Measurements from ENCODE around the gene RCOR2. TPM values are rescaled to one million over a fixed set of nuclear protein-coding genes. Genes with fewer than 3 reads are reported as not detected.

Gene RCOR2
- total and polyA plus RNA-seq, 2 of the 13 experiments (the other 11 are each of a cell fraction or from before 2014, with no cell fraction given), result 8.3 to 8.5 TPM

DNA sequence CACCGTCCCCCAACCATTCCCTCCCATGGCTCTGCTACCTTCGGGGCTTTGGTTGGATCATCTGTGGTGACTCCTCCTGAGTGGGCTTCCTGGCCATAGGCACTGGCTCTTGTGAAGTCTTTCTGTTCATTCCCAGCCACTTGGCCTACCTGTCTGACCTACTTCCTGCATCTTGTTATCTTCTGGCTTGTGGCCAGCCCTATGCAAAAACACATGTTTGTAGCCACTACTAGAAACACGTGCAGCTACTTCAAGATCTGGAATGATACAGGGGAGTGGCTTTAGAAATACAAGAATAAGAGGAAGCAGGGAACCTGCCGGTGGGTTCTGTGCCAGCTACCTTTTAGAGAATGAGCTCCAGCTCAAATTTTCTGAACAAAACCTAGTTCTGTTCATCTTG lies 20.9 kb downstream of the RCOR2 start:
- Histone ChIP-seq H4K20me1 (ENCODE audit: insufficient read depth, low read length) (no peaks in the 10 kb centered on the region), H3K9me3 (ENCODE audit: low read length) (no peaks in the 10 kb centered on the region), H3K36me3 (replicated peaks in 1 of 2; ENCODE audit: control insufficient read depth in 1 of 2, insufficient read depth in 2 of 2, low read length in 2 of 2) (peaks cover 36 to 72% of the 10 kb centered on the region in 2 experiments), H3K4me1 (ENCODE audit: insufficient read depth, low read length) (no peaks in the 10 kb centered on the region), H3K27ac (ENCODE audit: extremely low read length, insufficient read depth, low read length) (no peak overlapping the region), H3K4me2 (ENCODE audit: low read depth, low read length) (no peak overlapping the region), H3K9ac (ENCODE audit: insufficient read depth, low read depth, low read length) (no peak overlapping the region), H3K79me2 (ENCODE audit: insufficient read depth, low read length) (peaks cover 28% of the 10 kb centered on the region), H2AFZ (ENCODE audit: low read length) (no peak overlapping the region), H3K27me3 (ENCODE audit: control insufficient read depth in 1 of 2, insufficient read depth in 2 of 2, low read length in 2 of 2) (no peaks in the 10 kb centered on the region; a peak in 1 of 5 replicates), H3K4me3 (replicated peaks in 1 of 3; ENCODE audit: insufficient read depth in 1 of 3, low read depth in 2 of 3, low read length in 3 of 3) (no peak overlapping the region)
- DNase-seq (ENCODE audit: low spot score), result no peak
- 99% methylated on average over 4 of the region's 4 CpGs for WGBS (ENCODE audit: low lambda C conversion rate)
- ChIA-PET CTCF (ENCODE audit: low intra/inter-chr PET ratio, low total read pairs) (no interaction called here), POLR2A (no interaction called here)
- intact Hi-C loops (cut with micrococcal nuclease; ENCODE audit: unreplicated experiment) (no loop called here), in situ Hi-C loops (cut with HindIII; ENCODE audit: extremely low pct_ligation_motif_present, low pct_unique_long_range_greater_than_20kb) (no loop called here)
- TF ChIP-seq ATF7-NPFF (CRISPR knock-in tag; IDR thresholded peaks at IDR 0.05; ENCODE audit: low read depth) (no peak), TEAD2 (CRISPR knock-in tag; IDR thresholded peaks at IDR 0.05) (no peak), CC2D1A (CRISPR knock-in tag; IDR thresholded peaks at IDR 0.05) (no peak), DNMT1 (CRISPR knock-in tag; IDR thresholded peaks at IDR 0.05) (no peak), ZNF720 (CRISPR knock-in tag; IDR thresholded peaks at IDR 0.05) (no peak), KLF16 (CRISPR knock-in tag; IDR thresholded peaks at IDR 0.05) (no peak)
- TF ChIP-seq, protein P1, sequence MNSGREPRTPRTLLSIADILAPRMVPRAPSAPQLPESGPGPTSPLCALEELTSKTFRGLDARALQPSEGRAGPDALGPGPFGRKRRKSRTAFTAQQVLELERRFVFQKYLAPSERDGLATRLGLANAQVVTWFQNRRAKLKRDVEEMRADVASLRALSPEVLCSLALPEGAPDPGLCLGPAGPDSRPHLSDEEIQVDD (CRISPR knock-in tag; IDR thresholded peaks at IDR 0.05; ENCODE audit: borderline replicate concordance), result no peak
- no peak for ATAC-seq
- BruUV-seq (replicated peaks), result no TSS peak
- no peak for FAIRE-seq

DNA sequence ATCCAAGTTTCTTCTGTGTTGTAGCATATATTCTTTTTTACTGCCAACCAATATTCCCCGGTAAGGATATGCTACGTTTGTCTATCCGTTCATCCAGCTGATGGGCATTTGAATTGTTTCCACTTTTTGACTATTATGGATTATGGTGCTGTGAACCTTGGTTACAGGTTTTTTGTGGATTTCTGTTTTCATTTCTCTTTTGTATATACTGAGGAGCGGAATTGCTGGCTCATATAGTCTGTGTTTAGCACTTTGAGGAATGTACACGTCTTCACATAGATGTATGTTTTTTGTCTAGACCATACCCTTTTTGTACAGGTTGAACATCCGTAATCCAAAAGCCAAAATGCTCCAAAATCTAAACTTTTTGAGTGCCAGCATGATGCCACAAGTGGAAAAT lies 23.6 kb downstream of the RCOR2 start:
- ATAC-seq, result no peak
- H3K9ac ChIP-seq (ENCODE audit: insufficient read depth, low read depth, low read length), result no peak overlapping the region
- no peak overlapping the region for H3K4me3 ChIP-seq (replicated peaks in 1 of 3; ENCODE audit: insufficient read depth in 1 of 3, low read depth in 2 of 3, low read length in 3 of 3)
- 96% methylated on average over 6 of the region's 6 CpGs for WGBS (ENCODE audit: low lambda C conversion rate)
- H3K27me3 ChIP-seq (ENCODE audit: control insufficient read depth in 1 of 2, insufficient read depth in 2 of 2, low read length in 2 of 2), result no peaks in the 10 kb centered on the region
- H3K4me1 ChIP-seq (ENCODE audit: insufficient read depth, low read length), result peaks cover 24% of the 10 kb centered on the region
- peaks cover 51% of the 10 kb centered on the region for H3K79me2 ChIP-seq (ENCODE audit: insufficient read depth, low read length)
- BruUV-seq (replicated peaks), result no TSS peak
- no peak overlapping the region for H3K4me2 ChIP-seq (ENCODE audit: low read depth, low read length)
- no peak overlapping the region for H3K27ac ChIP-seq (ENCODE audit: extremely low read length, insufficient read depth, low read length)
- intact Hi-C loops (cut with micrococcal nuclease; ENCODE audit: unreplicated experiment), result no loop called here
- H4K20me1 ChIP-seq (ENCODE audit: insufficient read depth, low read length), result 0 out of 2 replicates have a peak, but pooled peaks cover 3% of the 10 kb centered on the region
- ChIA-PET CTCF (ENCODE audit: low intra/inter-chr PET ratio, low total read pairs) (no interaction called here), POLR2A (no interaction called here)
- in situ Hi-C loops (cut with HindIII; ENCODE audit: extremely low pct_ligation_motif_present, low pct_unique_long_range_greater_than_20kb), result no loop called here
- FAIRE-seq, result no peak
- DNase-seq (ENCODE audit: low spot score), result no peak
- no peak overlapping the region for H2AFZ ChIP-seq (ENCODE audit: low read length)
- H3K9me3 ChIP-seq (ENCODE audit: low read length), result no peaks in the 10 kb centered on the region
- H3K36me3 ChIP-seq (replicated peaks in 1 of 2; ENCODE audit: control insufficient read depth in 1 of 2, insufficient read depth in 2 of 2, low read length in 2 of 2), result peaks cover 16 to 44% of the 10 kb centered on the region in 2 experiments
- TF ChIP-seq, protein P2, sequence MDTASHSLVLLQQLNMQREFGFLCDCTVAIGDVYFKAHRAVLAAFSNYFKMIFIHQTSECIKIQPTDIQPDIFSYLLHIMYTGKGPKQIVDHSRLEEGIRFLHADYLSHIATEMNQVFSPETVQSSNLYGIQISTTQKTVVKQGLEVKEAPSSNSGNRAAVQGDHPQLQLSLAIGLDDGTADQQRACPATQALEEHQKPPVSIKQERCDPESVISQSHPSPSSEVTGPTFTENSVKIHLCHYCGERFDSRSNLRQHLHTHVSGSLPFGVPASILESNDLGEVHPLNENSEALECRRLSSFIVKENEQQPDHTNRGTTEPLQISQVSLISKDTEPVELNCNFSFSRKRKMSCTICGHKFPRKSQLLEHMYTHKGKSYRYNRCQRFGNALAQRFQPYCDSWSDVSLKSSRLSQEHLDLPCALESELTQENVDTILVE (CRISPR knock-in tag; IDR thresholded peaks at IDR 0.05), result no peak
- TF ChIP-seq ZNF44 (CRISPR knock-in tag; IDR thresholded peaks at IDR 0.05), result no peak
- TF ChIP-seq, protein P3, sequence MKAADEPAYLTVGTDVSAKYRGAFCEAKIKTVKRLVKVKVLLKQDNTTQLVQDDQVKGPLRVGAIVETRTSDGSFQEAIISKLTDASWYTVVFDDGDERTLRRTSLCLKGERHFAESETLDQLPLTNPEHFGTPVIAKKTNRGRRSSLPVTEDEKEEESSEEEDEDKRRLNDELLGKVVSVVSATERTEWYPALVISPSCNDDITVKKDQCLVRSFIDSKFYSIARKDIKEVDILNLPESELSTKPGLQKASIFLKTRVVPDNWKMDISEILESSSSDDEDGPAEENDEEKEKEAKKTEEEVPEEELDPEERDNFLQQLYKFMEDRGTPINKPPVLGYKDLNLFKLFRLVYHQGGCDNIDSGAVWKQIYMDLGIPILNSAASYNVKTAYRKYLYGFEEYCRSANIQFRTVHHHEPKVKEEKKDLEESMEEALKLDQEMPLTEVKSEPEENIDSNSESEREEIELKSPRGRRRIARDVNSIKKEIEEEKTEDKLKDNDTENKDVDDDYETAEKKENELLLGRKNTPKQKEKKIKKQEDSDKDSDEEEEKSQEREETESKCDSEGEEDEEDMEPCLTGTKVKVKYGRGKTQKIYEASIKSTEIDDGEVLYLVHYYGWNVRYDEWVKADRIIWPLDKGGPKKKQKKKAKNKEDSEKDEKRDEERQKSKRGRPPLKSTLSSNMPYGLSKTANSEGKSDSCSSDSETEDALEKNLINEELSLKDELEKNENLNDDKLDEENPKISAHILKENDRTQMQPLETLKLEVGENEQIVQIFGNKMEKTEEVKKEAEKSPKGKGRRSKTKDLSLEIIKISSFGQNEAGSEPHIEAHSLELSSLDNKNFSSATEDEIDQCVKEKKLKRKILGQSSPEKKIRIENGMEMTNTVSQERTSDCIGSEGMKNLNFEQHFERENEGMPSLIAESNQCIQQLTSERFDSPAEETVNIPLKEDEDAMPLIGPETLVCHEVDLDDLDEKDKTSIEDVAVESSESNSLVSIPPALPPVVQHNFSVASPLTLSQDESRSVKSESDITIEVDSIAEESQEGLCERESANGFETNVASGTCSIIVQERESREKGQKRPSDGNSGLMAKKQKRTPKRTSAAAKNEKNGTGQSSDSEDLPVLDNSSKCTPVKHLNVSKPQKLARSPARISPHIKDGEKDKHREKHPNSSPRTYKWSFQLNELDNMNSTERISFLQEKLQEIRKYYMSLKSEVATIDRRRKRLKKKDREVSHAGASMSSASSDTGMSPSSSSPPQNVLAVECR (CRISPR knock-in tag; IDR thresholded peaks at IDR 0.05; ENCODE audit: borderline replicate concordance), result no peak
- TF ChIP-seq SAP130 (CRISPR knock-in tag; IDR thresholded peaks at IDR 0.05; ENCODE audit: low read depth), result no peak
- TF ChIP-seq ZNF30 (CRISPR knock-in tag; IDR thresholded peaks at IDR 0.05), result no peak
- no peak for TF ChIP-seq KLF15 (CRISPR knock-in tag; IDR thresholded peaks at IDR 0.05; ENCODE audit: borderline replicate concordance)
- no peak for TF ChIP-seq ZNF557 (CRISPR knock-in tag; IDR thresholded peaks at IDR 0.05)
- TF ChIP-seq ZSCAN12 (CRISPR knock-in tag; IDR thresholded peaks at IDR 0.05), result no peak

All from HepG2 (cell line).